GM12892 (cell line): ENCODE data around the gene FGF2.

Source experiments
- POLR2A ChIP-seq: IDR thresholded peaks from 2 replicates; pipeline ENCODE4 v1.6.1; 2011; ENCODE audit warnings: low read depth, low read length, control low read depth
- POLR2AphosphoS5 ChIP-seq: IDR thresholded peaks from 2 replicates; pipeline ENCODE4 v1.6.1; 2011; ENCODE audit warnings: low read depth, low read length, control low read depth
- TAF1 ChIP-seq: IDR thresholded peaks from 2 replicates; pipeline ENCODE4 v1.6.1; 2011; ENCODE audit warnings: low read depth, mild to moderate bottlenecking, control low read depth, low read length, borderline replicate concordance

GRCh38 chr4:122785099-122785498 is 41.5 kb upstream of the FGF2 start:
- no peak for TF ChIP-seq POLR2A
- TF ChIP-seq TAF1 = no peak
- no peak for TF ChIP-seq POLR2AphosphoS5
